NCI-H2171 treated with DMSO at 0.1 percent for 48 hours (cell line): ENCODE measurements around the gene HELB.

Experiments
- DNase-seq: peaks from one replicate; lab custom pipeline; 2025; lab: John Stamatoyannopoulos, UW

Gene HELB

DNA sequence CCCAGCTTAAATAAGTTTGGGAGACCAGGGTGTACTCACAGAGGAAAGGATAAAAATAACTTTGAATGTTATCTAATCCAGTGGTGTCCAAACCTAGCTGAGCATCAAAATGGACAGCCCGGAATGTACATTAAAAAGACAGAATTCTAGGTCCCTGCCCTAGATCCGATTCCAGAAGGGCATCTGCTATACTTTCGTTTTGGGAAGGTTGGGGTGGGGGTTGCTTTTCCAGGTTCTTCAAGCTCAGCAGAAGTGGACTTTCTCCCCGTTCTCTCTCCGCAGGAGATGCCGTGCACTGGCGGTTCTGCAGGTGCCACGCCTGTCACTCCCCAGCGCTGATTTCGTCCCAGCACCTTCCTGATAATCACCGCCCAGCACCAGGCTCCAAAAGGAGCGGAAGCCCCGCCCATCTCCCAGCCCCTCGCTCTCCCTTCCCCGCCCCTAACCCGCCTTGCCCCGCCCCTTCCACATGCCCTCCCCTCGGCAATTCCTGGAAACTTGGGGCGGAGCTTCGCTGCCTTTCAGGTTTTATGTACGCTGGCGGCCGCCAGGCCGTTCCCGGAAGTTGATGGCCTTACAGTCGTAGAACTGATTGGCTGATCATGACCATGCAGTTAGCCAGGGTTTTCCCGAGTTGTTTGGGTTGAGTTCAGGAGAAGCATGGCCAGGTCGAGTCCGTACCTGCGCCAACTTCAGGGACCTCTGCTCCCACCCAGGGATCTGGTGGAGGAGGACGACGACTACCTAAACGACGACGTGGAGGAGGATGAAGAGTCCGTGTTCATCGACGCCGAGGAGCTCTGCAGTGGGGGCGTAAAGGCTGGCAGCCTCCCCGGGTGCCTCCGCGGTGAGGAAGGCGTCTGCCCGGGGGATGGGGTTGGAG is at the start of gene HELB:
Gene HELB (plus strand): TSS at position 550 of the 883 bp plus-strand sequence. CDS start 111 bp downstream, at position 661.
- DNase-seq, result peak; percentile 95

DNA sequence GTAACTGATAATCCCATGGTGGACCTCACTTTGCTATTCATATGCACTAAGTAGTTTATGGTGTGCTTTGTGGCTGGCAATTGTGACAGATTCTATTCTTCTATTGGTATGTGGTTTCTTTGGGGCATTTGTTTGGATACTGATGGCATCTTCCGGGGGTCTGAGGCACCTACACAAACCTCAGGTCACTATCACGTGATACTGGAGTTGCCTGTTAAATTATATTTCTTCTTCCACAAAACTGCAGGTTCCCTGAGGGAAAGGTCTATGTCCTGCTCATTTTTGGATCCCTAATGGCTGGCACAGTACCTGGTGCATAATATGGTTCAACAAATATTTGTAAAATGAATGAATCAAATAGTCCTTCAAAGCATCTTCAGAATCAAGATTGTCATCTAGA is 49.5 kb upstream of the HELB start:
- no peak for DNase-seq

DNA sequence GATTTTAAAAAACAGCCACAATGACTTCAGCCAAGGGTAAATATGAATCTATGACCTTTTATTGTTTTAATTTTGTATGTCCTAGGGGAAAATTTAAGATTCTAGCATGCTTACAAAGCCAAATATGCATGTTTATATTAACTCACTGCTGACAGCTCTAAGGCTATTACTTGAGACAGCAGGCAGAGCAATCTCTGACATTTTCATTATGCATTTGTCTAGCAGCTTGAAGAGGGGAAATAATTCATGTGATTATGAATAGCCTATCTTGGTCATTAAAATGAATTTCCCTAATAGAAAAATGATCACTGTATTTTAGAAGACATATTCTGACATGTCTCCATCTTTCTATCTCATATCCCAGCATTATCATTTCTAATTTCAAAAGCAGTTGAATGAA is 46.6 kb upstream of the HELB start:
- DNase-seq, result no peak

DNA sequence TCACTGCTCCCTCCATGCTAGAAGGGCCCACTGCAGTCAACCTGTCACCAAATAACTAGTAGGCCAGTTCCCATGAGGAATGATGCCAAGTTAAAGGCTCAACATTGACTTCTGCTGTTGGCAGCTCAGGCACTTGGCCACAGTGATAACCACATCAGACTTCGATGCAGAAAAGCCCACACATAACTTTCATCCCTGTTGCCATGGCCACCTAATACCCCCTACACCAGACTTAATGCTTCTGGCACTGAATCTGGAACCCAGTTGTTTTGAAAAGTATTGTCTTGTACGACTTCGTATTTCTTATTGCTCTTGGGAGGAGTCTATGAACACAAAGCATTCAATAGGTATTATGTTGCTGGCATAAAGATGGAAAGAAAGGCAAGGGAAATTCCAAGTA is 44.3 kb upstream of the HELB start:
- no peak for DNase-seq

DNA sequence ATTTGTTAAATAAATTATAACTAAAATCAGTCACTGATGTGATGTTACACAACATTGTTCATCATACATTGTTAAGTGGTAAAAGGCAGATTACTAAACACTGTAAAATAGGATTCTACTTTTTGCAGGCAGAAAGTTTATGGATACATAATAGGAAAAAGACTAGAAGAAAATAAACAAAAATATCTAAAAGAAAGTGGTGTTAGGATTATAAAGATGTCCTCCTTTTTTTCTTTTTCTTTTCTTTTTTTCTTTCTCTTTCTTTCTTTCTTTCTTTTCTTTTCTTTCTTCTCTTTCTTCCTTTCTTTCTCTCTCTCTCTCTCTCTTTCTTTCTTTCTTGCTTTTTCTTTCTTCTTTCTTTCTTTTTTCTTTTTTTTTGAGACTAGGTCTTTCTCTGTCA is 39.6 kb upstream of the HELB start:
- no peak for DNase-seq

DNA sequence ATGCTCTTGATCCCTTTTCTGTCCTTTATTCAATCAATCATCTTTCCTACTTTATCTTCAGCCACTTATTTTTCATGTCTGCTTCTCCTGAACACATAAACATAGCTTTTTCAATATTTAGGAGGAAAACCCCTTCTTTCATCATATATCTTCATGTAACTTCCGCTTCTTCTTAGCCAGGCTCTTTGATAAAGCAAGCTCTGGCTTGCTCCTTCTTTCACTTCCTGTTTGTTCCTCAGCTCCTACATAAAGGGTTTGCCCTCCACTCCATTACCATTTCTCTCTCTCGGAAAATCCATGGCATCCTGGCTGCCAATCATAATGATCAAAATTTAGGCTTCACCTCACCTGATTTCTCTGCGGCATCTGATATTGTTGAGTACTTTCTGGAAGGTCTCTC is 33.7 kb upstream of the HELB start:
- DNase-seq, result no peak

DNA sequence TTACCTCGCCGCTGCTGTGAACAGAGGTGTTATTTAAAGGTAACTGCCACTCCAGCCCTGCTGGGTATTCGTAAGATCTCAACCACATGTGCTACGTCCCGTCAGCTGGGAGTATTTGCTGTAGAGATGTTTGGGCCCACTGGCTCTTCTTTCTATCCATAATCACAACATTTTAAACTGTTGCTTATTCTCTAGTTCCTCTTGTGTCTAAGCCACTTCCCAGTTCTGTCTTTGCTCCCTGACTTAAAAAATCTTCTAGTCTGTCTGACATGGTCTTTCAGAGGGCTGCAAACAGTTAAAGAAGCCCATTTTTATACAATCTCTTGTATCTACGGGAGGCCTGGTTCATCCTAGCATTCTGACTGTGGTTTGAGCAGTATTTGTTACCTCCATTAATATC is 33.2 kb upstream of the HELB start:
- no peak for DNase-seq

DNA sequence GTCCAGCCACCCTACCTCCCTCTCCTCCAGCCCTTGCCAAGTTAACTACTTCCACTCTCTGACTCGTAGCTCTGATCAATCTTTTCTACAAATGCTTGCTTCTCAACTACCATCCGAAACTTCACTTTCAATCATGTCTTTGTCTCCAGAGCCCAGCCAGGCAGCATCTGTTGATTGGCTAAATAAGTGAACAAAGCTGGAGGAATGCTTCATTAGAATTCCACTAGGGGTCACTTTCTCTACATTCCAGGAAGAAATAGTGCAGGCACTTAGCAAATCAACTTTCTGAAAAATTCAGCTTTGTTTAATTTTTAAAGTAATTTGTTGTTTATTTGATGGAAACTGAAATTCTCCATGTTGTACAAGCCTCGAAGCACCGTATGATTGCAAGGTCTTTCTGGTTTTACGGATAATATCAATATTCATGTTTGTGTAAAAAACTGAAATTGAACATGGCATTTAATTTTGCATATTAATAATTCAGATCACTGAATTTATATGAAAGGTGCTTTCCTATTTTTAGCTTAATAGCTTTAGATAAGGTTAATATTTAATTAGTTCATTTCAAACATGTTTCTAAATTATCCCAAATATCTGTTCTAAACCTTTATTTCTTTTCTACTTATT is 32.4 kb upstream of the HELB start:
- DNase-seq, result peak; percentile 28

DNA sequence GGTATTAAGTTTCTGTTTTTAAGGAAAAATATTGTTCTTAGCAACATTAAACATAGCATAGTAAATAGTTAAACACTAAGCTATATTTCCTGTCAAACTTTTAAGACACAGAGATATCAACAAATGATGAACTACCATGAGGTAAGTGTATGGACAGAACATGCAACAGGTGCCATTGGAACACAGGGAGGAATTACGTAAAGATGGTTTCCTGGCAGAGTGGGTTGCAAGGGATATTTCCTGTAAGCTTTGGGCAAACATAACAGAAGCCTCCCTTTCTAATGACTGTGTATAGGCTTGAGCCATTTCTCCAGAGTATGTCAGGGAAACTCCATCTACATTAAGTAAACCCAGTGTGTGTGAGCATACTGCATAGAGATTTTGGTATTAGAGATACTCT is 31.7 kb upstream of the HELB start:
- DNase-seq, result no peak

DNA sequence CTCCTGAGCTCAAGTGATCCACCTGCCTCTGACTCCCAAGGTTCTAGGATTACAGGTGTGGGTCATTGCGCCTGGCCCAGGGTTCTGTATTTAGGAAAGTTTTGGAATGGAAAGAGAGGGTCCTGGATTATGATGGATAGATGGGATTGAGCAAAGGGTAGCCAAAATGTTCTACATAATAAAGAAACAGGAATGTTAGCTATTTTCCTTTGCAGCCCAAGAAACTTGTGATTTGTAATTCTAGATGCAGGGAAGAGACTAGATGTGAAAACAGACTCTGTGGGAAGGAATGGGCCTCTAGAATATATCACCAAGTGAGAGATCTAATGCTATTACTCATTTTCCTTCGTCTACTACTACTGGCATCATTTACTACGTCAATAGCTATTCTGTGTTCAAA is 29.6 kb upstream of the HELB start:
- DNase-seq, result no peak

DNA sequence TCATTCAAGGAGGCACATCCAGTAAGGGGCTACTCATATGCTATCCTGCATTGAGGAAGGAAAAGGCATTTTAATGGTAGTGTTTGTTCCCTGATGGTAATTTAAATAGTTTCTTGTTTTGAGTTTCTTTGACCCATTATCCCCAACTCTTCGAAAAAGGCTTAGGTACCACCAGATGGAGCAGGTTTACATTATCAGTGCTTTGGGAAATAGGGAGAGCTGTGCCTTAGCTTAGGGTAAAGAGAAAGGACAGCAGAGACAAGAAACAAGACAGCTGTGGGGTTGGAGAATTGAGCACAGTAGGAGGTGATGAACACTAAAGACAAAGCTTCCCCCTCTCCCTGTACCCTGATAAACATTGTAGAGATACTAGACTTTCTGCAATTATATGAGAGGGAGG is 29.1 kb upstream of the HELB start:
- DNase-seq, result no peak

DNA sequence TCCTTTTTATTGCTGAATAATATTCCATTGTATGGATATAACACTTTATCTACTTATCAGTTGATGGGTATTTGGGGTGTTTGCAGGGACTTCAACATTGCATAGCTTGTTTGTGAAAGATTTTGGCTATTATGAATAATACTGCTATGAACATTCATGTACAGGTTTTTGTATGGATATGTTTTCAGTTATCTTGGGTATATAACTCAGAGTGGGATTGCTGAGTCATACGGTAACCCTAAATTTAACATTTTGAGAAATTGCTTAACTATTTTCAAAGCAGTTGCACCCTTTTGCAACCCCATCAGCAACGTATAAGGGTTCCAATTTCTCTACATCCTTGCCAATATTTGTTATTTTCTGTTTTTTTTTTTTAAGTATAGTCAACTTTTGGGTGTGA is 27.3 kb upstream of the HELB start:
- DNase-seq, result no peak

DNA sequence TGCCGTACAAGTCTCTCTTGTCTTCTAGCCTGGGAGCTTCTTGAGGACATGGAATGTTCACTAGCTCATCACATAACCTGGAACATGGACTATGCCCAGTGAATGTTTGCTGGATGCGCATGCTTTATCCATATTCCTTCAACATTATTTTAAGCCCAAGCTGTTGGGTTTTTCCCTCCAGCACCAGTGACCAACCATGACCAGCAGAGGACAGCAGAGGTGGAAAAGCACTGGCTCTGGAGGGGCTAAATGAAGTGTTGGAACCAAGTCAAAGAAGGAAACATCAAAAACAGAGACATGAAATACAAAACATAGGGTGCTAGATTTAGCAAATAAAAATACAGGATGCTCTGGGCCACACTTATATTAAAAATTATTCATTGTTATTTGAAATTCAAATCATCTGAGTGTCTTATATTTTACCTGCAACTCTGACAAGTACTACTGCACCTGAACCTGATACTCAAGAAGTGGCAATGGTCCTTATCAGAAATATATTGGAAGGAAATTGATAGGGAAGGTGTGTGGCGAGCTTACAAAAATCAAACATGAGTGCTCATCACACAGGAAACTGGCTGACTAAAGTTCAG is 23.1 kb upstream of the HELB start:
- DNase-seq, result no peak

DNA sequence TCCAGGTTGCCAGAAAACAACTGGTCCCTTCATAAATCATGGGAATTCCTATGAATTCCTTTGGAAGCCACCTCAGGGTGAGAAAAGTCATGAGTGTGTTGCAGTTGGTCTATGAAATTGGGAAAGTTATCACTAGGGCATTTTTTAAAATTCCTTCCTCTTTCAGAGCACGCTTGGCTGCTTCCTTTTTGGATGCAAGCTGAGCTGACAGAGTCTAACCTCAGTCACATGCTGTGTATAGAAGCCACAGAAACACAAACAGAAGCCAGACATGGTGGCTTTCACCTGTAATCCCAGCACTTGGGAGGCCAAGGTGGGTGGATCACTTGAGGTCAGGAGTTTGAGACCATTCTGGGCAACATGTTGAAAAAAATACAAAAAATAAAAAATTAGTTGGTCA is 21.7 kb upstream of the HELB start:
- no peak for DNase-seq

DNA sequence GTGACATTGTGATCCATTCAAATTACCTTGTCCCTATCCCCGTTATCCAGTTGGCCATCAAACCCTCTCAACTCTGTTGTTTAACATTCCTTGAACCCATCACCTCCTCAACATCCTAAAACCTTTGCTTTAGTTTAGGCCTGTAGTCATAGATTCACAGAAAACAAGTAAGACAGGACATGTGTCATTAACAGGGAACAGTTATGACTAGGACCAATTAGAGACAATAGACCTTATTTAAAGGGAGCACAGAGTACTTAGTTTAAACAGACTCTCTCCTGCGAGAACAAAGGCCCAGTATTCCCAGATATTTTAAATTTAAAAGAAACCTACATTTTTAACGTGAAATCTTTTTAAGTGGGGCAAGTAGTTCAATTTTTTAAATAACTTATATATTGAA is 20.0 kb upstream of the HELB start:
- DNase-seq, result no peak

DNA sequence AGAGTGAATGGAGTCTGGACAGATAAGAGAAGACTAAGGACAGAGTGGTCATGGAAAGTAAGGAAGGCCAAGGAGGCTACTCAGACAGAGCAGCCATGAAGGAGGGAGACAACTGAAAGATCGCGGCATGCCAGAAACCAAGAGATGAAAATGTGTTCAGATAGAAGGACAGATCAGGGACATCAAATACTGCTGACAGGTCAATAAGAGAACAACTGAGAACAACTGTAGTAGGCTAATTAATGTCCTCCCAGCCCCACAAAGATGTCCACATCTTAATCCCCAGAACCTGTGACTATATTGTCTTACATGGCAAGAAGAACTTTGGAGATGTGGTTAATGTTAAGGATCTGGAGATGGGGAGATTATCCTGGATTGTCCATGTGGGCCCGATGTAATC is 15.0 kb upstream of the HELB start:
- DNase-seq, result no peak

DNA sequence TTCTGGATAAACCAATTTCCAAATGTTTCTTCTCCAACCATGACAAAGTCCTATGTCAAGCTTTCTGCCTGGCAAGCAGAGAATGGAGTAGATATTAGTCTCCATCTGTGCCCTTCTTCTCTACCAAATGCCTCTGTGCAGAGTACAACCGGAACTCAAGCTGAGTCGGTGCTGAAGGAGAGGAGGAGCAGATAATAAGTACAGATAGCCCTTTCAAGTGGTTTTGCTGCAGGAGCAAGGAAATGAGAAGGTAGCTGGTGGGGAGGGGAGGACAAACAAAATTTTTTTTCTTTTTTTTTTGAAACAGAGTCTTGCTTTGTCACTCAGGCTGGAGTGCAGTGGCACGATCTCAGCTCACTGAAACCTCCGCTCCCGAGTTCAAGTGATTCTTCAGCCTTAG is 14.2 kb upstream of the HELB start:
- DNase-seq, result no peak

DNA sequence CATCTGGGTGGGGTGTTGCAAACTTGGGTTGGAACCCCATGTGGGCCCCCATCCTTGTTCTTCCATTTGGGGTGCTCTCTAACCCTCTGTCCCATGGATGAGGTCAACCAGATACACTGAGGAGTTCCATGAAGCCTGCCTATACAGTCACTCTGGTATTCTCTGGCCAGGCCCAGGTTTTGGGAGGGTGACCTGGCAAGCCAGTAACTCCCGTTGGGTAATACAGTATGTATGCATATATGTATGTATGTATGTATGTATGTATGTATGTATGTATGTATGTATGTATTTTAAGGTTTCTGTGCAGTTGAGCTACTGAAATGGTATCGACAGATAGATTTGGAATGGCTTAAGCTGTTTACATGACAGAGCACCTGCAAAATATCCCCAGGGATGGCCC is 12.8 kb upstream of the HELB start:
- no peak for DNase-seq

DNA sequence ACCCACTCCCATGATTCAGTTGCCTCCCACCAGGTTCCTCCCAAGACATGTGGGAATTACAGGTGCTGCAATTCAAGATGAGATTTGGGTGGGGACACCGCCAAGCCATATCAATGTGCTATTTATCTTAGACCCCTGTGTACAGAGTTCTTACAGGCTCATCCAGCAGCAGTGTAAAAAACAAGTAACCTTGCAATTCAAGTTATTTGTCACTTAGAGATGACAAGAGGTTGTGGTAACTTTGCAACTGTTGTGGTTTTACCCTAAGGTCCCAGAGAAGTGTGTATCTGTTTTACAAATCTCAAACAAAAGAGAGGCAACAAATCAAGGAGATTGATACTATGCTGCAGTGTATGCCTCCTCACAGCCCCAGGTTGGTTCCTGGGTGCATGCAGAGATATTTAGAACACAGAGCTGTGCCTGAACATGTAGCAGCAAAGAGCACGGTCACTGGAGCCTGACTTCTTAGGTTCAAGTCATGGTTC is 11.5 kb upstream of the HELB start:
- no peak for DNase-seq

DNA sequence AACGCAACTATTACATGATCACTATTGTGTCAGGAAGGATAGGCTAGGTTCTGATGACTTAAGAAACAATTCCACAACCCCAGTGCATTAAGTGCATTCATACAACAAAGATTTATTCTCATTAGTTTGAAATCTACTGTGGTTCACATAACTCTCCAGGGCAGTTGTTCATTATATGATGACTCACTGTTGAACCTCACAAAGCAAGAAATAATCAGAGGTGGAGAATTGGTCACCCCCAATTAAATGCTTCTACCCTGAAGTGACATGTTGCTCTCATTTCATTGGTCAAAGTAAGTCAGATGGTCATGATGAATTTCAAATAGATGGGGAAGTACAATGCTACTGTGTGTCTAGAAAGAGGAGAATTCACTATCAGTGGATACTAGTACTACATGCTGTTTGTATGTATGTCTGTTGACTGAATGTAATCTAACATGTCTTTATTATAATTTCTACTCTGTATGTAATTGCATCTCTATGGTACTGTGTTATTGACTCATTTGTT is 6.1 kb upstream of the HELB start:
- no peak for DNase-seq

DNA sequence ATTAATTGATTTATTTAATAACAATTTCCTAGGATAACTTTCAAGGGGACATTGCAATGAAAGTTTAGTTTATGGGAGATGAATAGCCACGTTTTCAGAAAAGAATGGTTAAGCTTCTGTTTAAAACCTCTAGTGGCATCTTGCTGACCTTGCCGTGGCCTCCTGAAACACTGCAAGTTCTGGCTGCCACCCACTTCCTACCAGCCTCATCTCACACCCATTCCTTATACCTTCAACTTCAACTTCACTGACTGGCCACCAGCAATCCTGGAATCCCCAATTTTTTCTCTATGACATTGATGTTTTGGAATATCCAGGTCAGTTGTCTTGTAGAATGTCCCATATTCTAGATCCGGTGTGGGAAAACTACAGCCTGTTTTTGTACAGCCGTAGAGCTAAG is 5.2 kb upstream of the HELB start:
- no peak for DNase-seq

DNA sequence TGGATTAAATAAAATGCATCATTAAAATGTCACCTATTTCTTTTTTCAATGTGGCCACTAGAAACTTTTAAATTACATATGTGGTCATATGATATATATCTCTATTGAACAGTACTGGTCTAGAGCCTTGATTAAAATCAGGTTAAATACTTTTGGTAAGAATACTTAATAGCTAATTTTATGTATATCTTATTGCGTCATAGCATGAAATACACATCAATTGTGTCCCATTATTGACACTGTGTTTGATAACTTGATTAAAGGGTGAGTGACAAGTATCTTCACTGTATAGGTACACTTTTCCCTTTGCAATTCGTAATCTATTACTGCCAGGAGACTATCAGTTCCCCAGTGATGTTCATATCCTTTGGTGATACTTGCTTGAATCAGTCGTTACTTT is 4.4 kb upstream of the HELB start:
- no peak for DNase-seq

DNA sequence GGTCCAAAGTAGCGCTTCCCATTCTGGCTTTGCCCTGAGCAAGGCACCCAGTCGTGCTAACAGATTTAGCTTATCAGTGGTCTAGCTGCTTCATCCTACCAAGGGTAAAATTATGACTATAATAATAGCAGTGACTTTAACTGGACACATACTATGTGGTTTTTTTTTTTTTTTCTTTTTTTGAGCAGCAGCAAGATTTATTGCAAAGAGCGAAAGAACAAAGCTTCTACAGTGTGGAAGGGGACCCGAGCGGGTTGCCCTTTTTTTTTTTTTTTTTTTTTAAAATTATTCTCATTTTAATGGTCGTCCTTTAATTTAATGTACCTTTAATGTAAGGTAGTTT is 505 bp downstream of the HELB start:
- no peak for DNase-seq
